ENCODE data around the gene LUM. TPM values are rescaled to one million over a fixed set of nuclear protein-coding genes. Genes with fewer than 3 reads are reported as not detected.

The LUM gene
- total RNA-seq, 1 experiment from 2014 or later: not detected

DNA sequence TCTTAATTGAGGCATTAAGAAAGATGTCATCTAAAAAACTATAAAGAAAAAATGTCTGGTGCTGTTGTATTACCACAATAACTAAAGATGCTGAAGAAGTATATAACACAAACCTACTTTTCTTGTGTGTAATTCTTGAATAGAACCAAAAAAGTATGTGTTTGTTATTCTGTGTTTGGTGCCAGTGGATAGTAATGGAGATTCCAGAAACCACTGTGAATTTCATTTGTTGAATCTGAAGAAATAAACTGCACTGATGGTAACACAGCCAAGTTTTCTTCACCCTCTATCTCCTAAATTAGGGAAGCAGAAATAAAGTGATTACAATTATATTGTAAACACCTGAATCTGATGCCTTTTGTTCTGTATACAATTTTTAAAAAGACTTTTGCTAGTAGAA is 40.4 kb downstream of the LUM start:
- Histone ChIP-seq H3K9me3 (ENCODE audit: low read depth, low read length, poor library complexity, severe bottlenecking) (no peaks in the 10 kb centered on the region), H3K36me3 (ENCODE audit: insufficient read depth, low read length, poor library complexity, severe bottlenecking) (no peaks in the 10 kb centered on the region), H3K27me3 (replicated peaks; ENCODE audit: insufficient read depth, low read depth, low read length, poor library complexity) (no peaks in the 10 kb centered on the region), H3K4me3 (ENCODE audit: low read depth, low read length, poor library complexity, severe bottlenecking) (no peak overlapping the region), H3K4me1 (ENCODE audit: insufficient read depth, low read length, poor library complexity, severe bottlenecking) (no peaks in the 10 kb centered on the region), H3K27ac (ENCODE audit: low read depth, low read length, poor library complexity, severe bottlenecking) (no peak overlapping the region)
- intact Hi-C loops (cut with micrococcal nuclease; ENCODE audit: unreplicated experiment): no loop called here
- no TSS peak for BruUV-seq (replicated peaks)
- DNase-seq (ENCODE audit: low spot score): no peak
- POLR2A ChIA-PET (ENCODE audit: low non-redundant PET): no interaction called here
- TF ChIP-seq EZH2 (IDR thresholded peaks at IDR 0.05; ENCODE audit: borderline replicate concordance, low read depth, low read length, poor library complexity, severe bottlenecking): no peak
- TF ChIP-seq, protein P1, sequence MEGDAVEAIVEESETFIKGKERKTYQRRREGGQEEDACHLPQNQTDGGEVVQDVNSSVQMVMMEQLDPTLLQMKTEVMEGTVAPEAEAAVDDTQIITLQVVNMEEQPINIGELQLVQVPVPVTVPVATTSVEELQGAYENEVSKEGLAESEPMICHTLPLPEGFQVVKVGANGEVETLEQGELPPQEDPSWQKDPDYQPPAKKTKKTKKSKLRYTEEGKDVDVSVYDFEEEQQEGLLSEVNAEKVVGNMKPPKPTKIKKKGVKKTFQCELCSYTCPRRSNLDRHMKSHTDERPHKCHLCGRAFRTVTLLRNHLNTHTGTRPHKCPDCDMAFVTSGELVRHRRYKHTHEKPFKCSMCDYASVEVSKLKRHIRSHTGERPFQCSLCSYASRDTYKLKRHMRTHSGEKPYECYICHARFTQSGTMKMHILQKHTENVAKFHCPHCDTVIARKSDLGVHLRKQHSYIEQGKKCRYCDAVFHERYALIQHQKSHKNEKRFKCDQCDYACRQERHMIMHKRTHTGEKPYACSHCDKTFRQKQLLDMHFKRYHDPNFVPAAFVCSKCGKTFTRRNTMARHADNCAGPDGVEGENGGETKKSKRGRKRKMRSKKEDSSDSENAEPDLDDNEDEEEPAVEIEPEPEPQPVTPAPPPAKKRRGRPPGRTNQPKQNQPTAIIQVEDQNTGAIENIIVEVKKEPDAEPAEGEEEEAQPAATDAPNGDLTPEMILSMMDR (conservative IDR thresholded peaks at IDR 0.05; ENCODE audit: low read depth, low read length): no peak
- CTCF ChIA-PET: interaction anchor here (0.6 kb wide), 1 partner anchor 1138 kb away, joined by 4 read pairs; no protein-coding TSS in a partner anchor

DNA sequence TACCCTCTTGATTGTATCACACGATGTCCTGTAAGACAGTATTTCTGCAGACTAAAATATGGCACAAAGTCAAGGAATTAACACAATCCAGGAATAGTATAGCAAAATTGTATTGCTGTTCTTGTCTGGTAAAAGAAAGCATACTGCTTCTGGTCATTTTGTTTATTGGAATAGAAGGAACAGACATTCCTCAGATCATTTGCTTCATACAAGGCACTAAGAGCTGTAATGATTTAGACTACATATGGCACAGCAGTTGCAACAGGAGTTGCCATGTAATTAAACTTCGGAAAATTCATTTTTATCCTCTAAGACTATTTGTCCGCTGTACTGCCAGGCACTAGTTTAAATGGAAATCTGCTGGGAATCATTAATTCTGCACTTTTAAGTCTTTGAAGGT is 45.9 kb downstream of the LUM start:
- no peak for DNase-seq (ENCODE audit: low spot score)
- no peaks in the 10 kb centered on the region for H3K4me1 ChIP-seq (ENCODE audit: insufficient read depth, low read length, poor library complexity, severe bottlenecking)
- no peaks in the 10 kb centered on the region for H3K36me3 ChIP-seq (ENCODE audit: insufficient read depth, low read length, poor library complexity, severe bottlenecking)
- H3K4me3 ChIP-seq (ENCODE audit: low read depth, low read length, poor library complexity, severe bottlenecking): no peak overlapping the region
- no TSS peak for BruUV-seq (replicated peaks)
- H3K27ac ChIP-seq (ENCODE audit: low read depth, low read length, poor library complexity, severe bottlenecking): no peak overlapping the region
- POLR2A ChIA-PET (ENCODE audit: low non-redundant PET): no interaction called here
- H3K27me3 ChIP-seq (replicated peaks; ENCODE audit: insufficient read depth, low read depth, low read length, poor library complexity): no peaks in the 10 kb centered on the region
- TF ChIP-seq, protein P1 (conservative IDR thresholded peaks at IDR 0.05; ENCODE audit: low read depth, low read length): no peak
- TF ChIP-seq EZH2 (IDR thresholded peaks at IDR 0.05; ENCODE audit: borderline replicate concordance, low read depth, low read length, poor library complexity, severe bottlenecking): no peak
- no peaks in the 10 kb centered on the region for H3K9me3 ChIP-seq (ENCODE audit: low read depth, low read length, poor library complexity, severe bottlenecking)
- CTCF ChIA-PET: no interaction called here
- intact Hi-C loops (cut with micrococcal nuclease; ENCODE audit: unreplicated experiment): no loop called here

DNA sequence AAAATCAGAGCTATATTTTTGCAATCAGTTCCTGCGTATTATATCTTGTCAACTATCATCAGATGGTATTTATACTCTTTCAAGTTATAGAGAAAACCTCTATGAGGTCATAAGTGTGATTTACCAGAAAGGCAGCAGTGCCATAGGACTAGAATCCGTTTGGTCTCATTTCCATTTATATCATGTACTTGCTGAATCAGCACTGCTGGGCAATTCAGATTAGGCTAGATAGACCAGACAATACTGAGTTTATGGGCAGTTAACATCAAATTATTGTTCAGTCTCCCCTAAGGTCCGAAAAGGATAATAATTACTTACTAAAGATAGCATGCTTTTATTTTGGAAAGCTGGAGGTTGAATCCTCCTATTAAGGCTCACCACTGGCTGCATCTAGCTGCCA is 46.7 kb downstream of the LUM start:
- POLR2A ChIA-PET (ENCODE audit: low non-redundant PET): no interaction called here
- H3K27me3 ChIP-seq (replicated peaks; ENCODE audit: insufficient read depth, low read depth, low read length, poor library complexity): no peaks in the 10 kb centered on the region
- H3K36me3 ChIP-seq (ENCODE audit: insufficient read depth, low read length, poor library complexity, severe bottlenecking): no peaks in the 10 kb centered on the region
- H3K9me3 ChIP-seq (ENCODE audit: low read depth, low read length, poor library complexity, severe bottlenecking): no peaks in the 10 kb centered on the region
- no peaks in the 10 kb centered on the region for H3K4me1 ChIP-seq (ENCODE audit: insufficient read depth, low read length, poor library complexity, severe bottlenecking)
- TF ChIP-seq, protein P1 (conservative IDR thresholded peaks at IDR 0.05; ENCODE audit: low read depth, low read length): no peak
- TF ChIP-seq EZH2 (IDR thresholded peaks at IDR 0.05; ENCODE audit: borderline replicate concordance, low read depth, low read length, poor library complexity, severe bottlenecking): no peak
- H3K4me3 ChIP-seq (ENCODE audit: low read depth, low read length, poor library complexity, severe bottlenecking): no peak overlapping the region
- intact Hi-C loops (cut with micrococcal nuclease; ENCODE audit: unreplicated experiment): no loop called here
- DNase-seq (ENCODE audit: low spot score): no peak
- BruUV-seq (replicated peaks): no TSS peak
- no peak overlapping the region for H3K27ac ChIP-seq (ENCODE audit: low read depth, low read length, poor library complexity, severe bottlenecking)
- CTCF ChIA-PET: no interaction called here
